Thoracic aorta (tissue), 2 donors: ENCODE measurements around the gene LZTR1. TPM values are rescaled to one million over a fixed set of nuclear protein-coding genes. Genes with fewer than 3 reads are reported as not detected.
"Not testable (repeated sequence)": the region's sequence is repeated elsewhere in the genome, so short reads cannot be mapped to it uniquely, and the experiment has no call there.

Source experiments
- ATAC-seq: fragments of 150-250 bp; one replicate; pipeline ENCODE4 v1.8.0; 2017; ENCODE audit warnings: low read depth; ENCODE audit not compliant: insufficient number of reproducible peaks, low FRiP score
- DNase-seq: peaks from one replicate; pipeline ENCODE4 v3.0.0-alpha.2; 2020; ENCODE audit warnings: low spot score
- H3K27ac ChIP-seq, 2 donors: fragments of 200-600 bp; sonication (generic); 1 replicate in 1 of 2; 2 replicates in 1 of 2; pipeline ENCODE4 v1.5.1; 2016; ENCODE audit warnings: mild to moderate bottlenecking in 2 of 2, moderate library complexity in 2 of 2
- H3K27me3 ChIP-seq: fragments of 200-600 bp; sonication (generic); replicated peaks from 2 replicates; pipeline ENCODE4 v1.6.0; 2016; ENCODE audit warnings: mild to moderate bottlenecking; ENCODE audit not compliant: insufficient read depth
- H3K36me3 ChIP-seq: fragments of 200-600 bp; sonication (generic); one replicate; pipeline ENCODE4 v1.5.1; 2016
- H3K4me1 ChIP-seq, 2 donors: fragments of 200-600 bp; sonication (generic); 1 replicate in 1 of 2; 2 replicates in 1 of 2; pipeline versions ENCODE4 v1.5.1 to v1.6.0; 2016; ENCODE audit warnings: low read depth in 2 of 2, mild to moderate bottlenecking in 1 of 2; ENCODE audit not compliant: control insufficient read depth in 1 of 2
- H3K4me3 ChIP-seq: fragments of 200-600 bp; sonication (generic); 2 replicates; pipeline ENCODE4 v1.5.1; 2016; ENCODE audit warnings: mild to moderate bottlenecking
- H3K9me3 ChIP-seq: fragments of 200-600 bp; sonication (generic); 2 replicates; pipeline ENCODE4 v1.5.1; 2016
- CTCF ChIP-seq: fragments of 200-600 bp; sonication (generic); IDR thresholded peaks from one replicate; pipeline ENCODE4 v1.5.1; 2019; ENCODE audit warnings: antibody characterized with exemption
- total RNA-seq, 2 donors: library from RNA; depleted of rRNA; stranded (reverse); fragments of >200 nt; gene quantifications; one replicate each; pipeline versions ENCODE4 v1.1.0 to v1.2.3, GENCODE V29; 2016

The LZTR1 gene
- total RNA-seq, 2 donors from 2014 or later = 96.2 to 105 TPM

- no peaks in the 10 kb centered on the region for H3K36me3 ChIP-seq
- ATAC-seq (peak; percentile 29), DNase-seq (no peak)
- peaks cover 11 to 14% of the 10 kb centered on the region in 2 donors for H3K4me1 ChIP-seq
- no peaks in the 10 kb centered on the region for H3K27me3 ChIP-seq
- no peaks in the 10 kb centered on the region for H3K9me3 ChIP-seq
- peak overlapping the region; percentile 72 for H3K4me3 ChIP-seq
- TF ChIP-seq CTCF = no peak
- H3K27ac ChIP-seq = no peak overlapping the region
Observed at GRCh38 chr22:21044931-21045584, 63.0 kb downstream of the LZTR1 start.

- TF ChIP-seq CTCF = no peak
- ATAC-seq (peak; percentile 75), DNase-seq (peak; percentile 50)
- no peaks in the 10 kb centered on the region for H3K9me3 ChIP-seq
- H3K27me3 ChIP-seq = no peaks in the 10 kb centered on the region
- H3K4me1 ChIP-seq = peaks cover 11 to 14% of the 10 kb centered on the region in 2 donors
- peak within 1 kb of the TSS; percentile 72 for H3K4me3 ChIP-seq
- H3K36me3 ChIP-seq = no peaks in the 10 kb centered on the region
- H3K27ac ChIP-seq = no peak within 1 kb of the TSS
Observed at GRCh38 chr22:21045585-21046294, 63.6 kb downstream of the LZTR1 start, which contains the start of gene LRRC74B. TSS of gene LRRC74B (plus strand) at chr22:21045946. CDS start at chr22:21045987, 41 bp downstream.

GRCh38 chr22:21047035-21047661, 65.1 kb downstream of the LZTR1 start:
- Histone ChIP-seq H3K9me3 (no peaks in the 10 kb centered on the region), H3K36me3 (no peaks in the 10 kb centered on the region), H3K27me3 (no peaks in the 10 kb centered on the region), H3K4me1 (peaks cover 11 to 14% of the 10 kb centered on the region in 2 donors), H3K4me3 (no peak overlapping the region), H3K27ac (no peak overlapping the region)
- no peak for TF ChIP-seq CTCF
- no peak for DNase-seq
- no peak for ATAC-seq

- H3K4me1 ChIP-seq = peaks cover 11 to 14% of the 10 kb centered on the region in 2 donors
- no peak for TF ChIP-seq CTCF
- H3K27me3 ChIP-seq = no peaks in the 10 kb centered on the region
- H3K36me3 ChIP-seq = no peaks in the 10 kb centered on the region
- no peak for ATAC-seq
- H3K9me3 ChIP-seq = no peaks in the 10 kb centered on the region
- H3K27ac ChIP-seq = no peak overlapping the region
- H3K4me3 ChIP-seq = no peak overlapping the region
- no peak for DNase-seq
Observed at GRCh38 chr22:21047730-21048129, 65.6 kb downstream of the LZTR1 start.

- not testable (repeated sequence) for H3K4me3 ChIP-seq, ATAC-seq, H3K9me3 ChIP-seq, H3K27ac ChIP-seq, H3K36me3 ChIP-seq, H3K27me3 ChIP-seq, DNase-seq
- peaks cover 11 to 14% of the 10 kb centered on the region in 2 donors for H3K4me1 ChIP-seq
Observed at GRCh38 chr22:21048448-21048847, 66.4 kb downstream of the LZTR1 start.

Other genes with a start within 250 kb of the LZTR1 start
- not detected for gene SERPIND1, start 208.2 kb upstream of the LZTR1 start, total RNA-seq
- gene PI4KA, start 123.5 kb upstream of the LZTR1 start, total RNA-seq = 100 to 1,000 TPM in 1 of 2 donors, 10 to 100 TPM in 1; 85.4 to 112 TPM
- gene SNAP29, start 123.3 kb upstream of the LZTR1 start, total RNA-seq = 10 to 100 TPM; 18.2 to 20.6 TPM
- gene CRKL, start 64.9 kb upstream of the LZTR1 start, total RNA-seq = 10 to 100 TPM; 42.1 to 45.2 TPM
- 1 to 10 TPM; 3.4 to 5.8 TPM for gene AIFM3, start 15.0 kb upstream of the LZTR1 start, total RNA-seq
- gene THAP7, start 19.8 kb downstream of the LZTR1 start, total RNA-seq = 10 to 100 TPM; 38.3 to 60.0 TPM
- gene P2RX6, start 32.9 kb downstream of the LZTR1 start, total RNA-seq = under 1 TPM in 1 of 2 donors, not detected in 1; 0.81 TPM
- 1 to 10 TPM in 1 of 2 donors, not detected in 1; 1.2 TPM for gene SLC7A4, start 50.3 kb downstream of the LZTR1 start, total RNA-seq
- gene LRRC74B, start 63.6 kb downstream of the LZTR1 start, total RNA-seq = not detected